Mesenchymal stem cell (in vitro differentiated cells and primary cell): ENCODE data around the gene HMBS.

Experiments used
- DNase-seq: peaks from one replicate; pipeline ENCODE4 v3.0.0-alpha.2; 2013
- H2AFZ ChIP-seq: one replicate; pipeline ENCODE4 v1.6.1; 2013; ENCODE audit warnings: low read depth, mild to moderate bottlenecking, control low read depth, inconsistent platforms, low read length, moderate library complexity
- H2AK5ac ChIP-seq: 2 replicates; pipeline ENCODE4 v1.6.1; 2013; ENCODE audit warnings: low read length, moderate library complexity, mild to moderate bottlenecking, inconsistent platforms; ENCODE audit not compliant: severe bottlenecking
- H2BK120ac ChIP-seq: one replicate; pipeline ENCODE4 v1.6.1; 2013; ENCODE audit warnings: low read depth, mild to moderate bottlenecking, inconsistent platforms, low read length, moderate library complexity
- H2BK12ac ChIP-seq, 2 experiments: one replicate each; pipeline ENCODE4 v1.6.1; 2013; ENCODE audit warnings: inconsistent platforms in 2 of 2, low read length in 2 of 2, mild to moderate bottlenecking in 2 of 2, moderate library complexity in 2 of 2, control low read depth in 1 of 2
- H2BK15ac ChIP-seq: one replicate; pipeline ENCODE4 v1.6.1; 2013; ENCODE audit warnings: mild to moderate bottlenecking, low read depth, inconsistent platforms; ENCODE audit not compliant: poor library complexity, severe bottlenecking
- H2BK5ac ChIP-seq: 2 replicates; pipeline ENCODE4 v1.6.1; 2013; ENCODE audit warnings: low read depth, mild to moderate bottlenecking, low read length, control low read depth, inconsistent platforms; ENCODE audit not compliant: poor library complexity, severe bottlenecking
- H3K14ac ChIP-seq, 2 experiments: one replicate each; pipeline ENCODE4 v1.6.1; 2013; ENCODE audit warnings: inconsistent platforms in 2 of 2, low read length in 2 of 2, control low read depth in 1 of 2, mild to moderate bottlenecking in 1 of 2, moderate library complexity in 1 of 2
- H3K18ac ChIP-seq, 2 experiments: one replicate each; pipeline ENCODE4 v1.6.1; 2013; ENCODE audit warnings: inconsistent platforms in 2 of 2, low read length in 2 of 2, control low read depth in 1 of 2, low read depth in 1 of 2, mild to moderate bottlenecking in 1 of 2
- H3K23ac ChIP-seq, 2 experiments: one replicate each; pipeline ENCODE4 v1.6.1; 2013; ENCODE audit warnings: inconsistent platforms in 2 of 2, low read length in 2 of 2, mild to moderate bottlenecking in 2 of 2, moderate library complexity in 2 of 2, control low read depth in 1 of 2
- H3K27ac ChIP-seq: 2 replicates; pipeline ENCODE4 v1.5.1; 2013; ENCODE audit warnings: mild to moderate bottlenecking, moderate library complexity, low read length, control low read depth, inconsistent platforms; ENCODE audit not compliant: poor library complexity, severe bottlenecking
- H3K27me3 ChIP-seq, 2 experiments: 2 replicates each; pipeline versions ENCODE4 v1.6.1 to v1.7.0; 2013; ENCODE audit warnings: low read length in 2 of 2, mild to moderate bottlenecking in 2 of 2, moderate library complexity in 2 of 2, control low read depth in 1 of 2, inconsistent platforms in 1 of 2; ENCODE audit not compliant: control insufficient read depth in 1 of 2, insufficient read depth in 1 of 2
- H3K36me3 ChIP-seq, 2 experiments: 2 replicates each; pipeline versions ENCODE4 v1.6.1 to v1.7.0; 2013; ENCODE audit warnings: low read length in 2 of 2, control low read depth in 1 of 2, inconsistent platforms in 1 of 2, low read depth in 1 of 2, mild to moderate bottlenecking in 1 of 2; ENCODE audit not compliant: insufficient read depth in 2 of 2, control insufficient read depth in 1 of 2
- H3K4ac ChIP-seq, 2 experiments: one replicate each; pipeline ENCODE4 v1.6.1; 2013; ENCODE audit warnings: inconsistent platforms in 2 of 2, low read length in 2 of 2, mild to moderate bottlenecking in 2 of 2, moderate library complexity in 2 of 2, control low read depth in 1 of 2, low read depth in 1 of 2
- H3K4me1 ChIP-seq: 2 replicates; pipeline ENCODE4 v1.6.1; 2013; ENCODE audit warnings: low read depth, low read length, control low read depth; ENCODE audit not compliant: control insufficient read depth, insufficient read depth
- H3K4me2 ChIP-seq: 2 replicates; pipeline ENCODE4 v1.6.1; 2013; ENCODE audit warnings: low read length, mild to moderate bottlenecking, inconsistent platforms; ENCODE audit not compliant: poor library complexity, severe bottlenecking
- H3K4me3 ChIP-seq, 2 experiments: 2 replicates each; pipeline versions ENCODE4 v1.5.1 to v1.7.0; 2013; ENCODE audit warnings: low read length in 2 of 2, mild to moderate bottlenecking in 2 of 2, control low read depth in 1 of 2, low read depth in 1 of 2; ENCODE audit not compliant: insufficient read depth in 1 of 2
- H3K79me1 ChIP-seq: replicated peaks from 2 replicates; pipeline ENCODE4 v1.6.1; 2013; ENCODE audit warnings: mild to moderate bottlenecking, control low read depth, low read length, inconsistent platforms; ENCODE audit not compliant: poor library complexity, severe bottlenecking
- H3K9ac ChIP-seq: 2 replicates; pipeline ENCODE4 v1.7.0; 2013; ENCODE audit warnings: mild to moderate bottlenecking, low read length, moderate library complexity
- H3K9me3 ChIP-seq: 2 replicates; pipeline ENCODE4 v1.7.0; 2013; ENCODE audit warnings: mild to moderate bottlenecking, low read length; ENCODE audit not compliant: control insufficient read depth
- H4K8ac ChIP-seq: one replicate; pipeline ENCODE4 v1.6.1; 2013; ENCODE audit warnings: inconsistent platforms, mild to moderate bottlenecking, low read length, moderate library complexity
- H4K91ac ChIP-seq: one replicate; pipeline ENCODE4 v1.6.1; 2013; ENCODE audit warnings: mild to moderate bottlenecking, low read length, inconsistent platforms
- WGBS: methylation state at CpG from one replicate; pipeline ENCODE4 v1.1.7; 2013; ENCODE audit warnings: mixed read lengths; 5-methylcytosine and 5-hydroxymethylcytosine counted together

HMBS gene

GRCh38 chr11:119042927-119043326, 41.8 kb upstream of the HMBS start:
- WGBS = 94% methylated on average over 8 of the region's 9 CpGs

GRCh38 chr11:119044708-119045107, 40.0 kb upstream of the HMBS start:
- Histone ChIP-seq H3K23ac (no peak overlapping the region), H2BK120ac (no peak overlapping the region), H3K9me3 (no peaks in the 10 kb centered on the region), H3K27ac (no peak overlapping the region), H3K4ac (no peak overlapping the region), H4K91ac (no peak overlapping the region), H3K4me1 (no peaks in the 10 kb centered on the region), H3K79me1 (peaks cover 4% of the 10 kb centered on the region), H2BK12ac (no peak overlapping the region), H4K8ac (peak overlapping the region; percentile 23), H2BK5ac (no peak overlapping the region), H3K18ac (no peak overlapping the region), H3K4me3 (no peak overlapping the region), H2BK15ac (no peak overlapping the region), H3K14ac (no peak overlapping the region), H3K9ac (no peak overlapping the region), H3K27me3 (no peaks in the 10 kb centered on the region), H3K4me2 (no peak overlapping the region), H2AFZ (no peak overlapping the region), H2AK5ac (no peak overlapping the region), H3K36me3 (peaks cover 54 to 56% of the 10 kb centered on the region in 2 experiments)
- WGBS = 83% methylated on average over 5 of the region's 6 CpGs
- DNase-seq = no peak

More at GRCh38 chr11:119042927-119043326, 41.8 kb upstream of the HMBS start:
- Histone ChIP-seq H3K23ac (no peak overlapping the region), H3K9me3 (no peaks in the 10 kb centered on the region), H3K4ac (no peak overlapping the region), H3K4me1 (no peaks in the 10 kb centered on the region), H2BK12ac (no peak overlapping the region), H3K27me3 (peaks cover 0 to 4% of the 10 kb centered on the region in 2 experiments), H2BK15ac (no peak overlapping the region), H3K79me1 (no peaks in the 10 kb centered on the region), H3K4me3 (no peak overlapping the region), H2AK5ac (no peak overlapping the region), H3K18ac (no peak overlapping the region), H2BK5ac (no peak overlapping the region), H3K27ac (no peak overlapping the region), H3K4me2 (no peak overlapping the region), H3K9ac (no peak overlapping the region), H4K91ac (no peak overlapping the region), H3K14ac (no peak overlapping the region), H4K8ac (no peak overlapping the region), H2BK120ac (no peak overlapping the region), H2AFZ (no peak overlapping the region), H3K36me3 (peaks cover 36 to 38% of the 10 kb centered on the region in 2 experiments)
- no peak for DNase-seq

GRCh38 chr11:119046489-119046888, 38.2 kb upstream of the HMBS start:
- 96% methylated on average over 6 of the region's 6 CpGs for WGBS
- no peak overlapping the region for H2BK120ac ChIP-seq
- no peak overlapping the region for H3K14ac ChIP-seq
- H4K8ac ChIP-seq = no peak overlapping the region
- H2BK15ac ChIP-seq = no peak overlapping the region
- no peak overlapping the region for H2AK5ac ChIP-seq
- no peaks in the 10 kb centered on the region for H3K4me1 ChIP-seq
- H3K9me3 ChIP-seq = no peaks in the 10 kb centered on the region
- no peak overlapping the region for H2BK5ac ChIP-seq
- H3K18ac ChIP-seq = no peak overlapping the region
- no peaks in the 10 kb centered on the region for H3K27me3 ChIP-seq
- H3K36me3 ChIP-seq = peaks cover 65 to 72% of the 10 kb centered on the region in 2 experiments
- H3K4me2 ChIP-seq = no peak overlapping the region
- H3K27ac ChIP-seq = no peak overlapping the region
- peaks cover 11% of the 10 kb centered on the region for H3K79me1 ChIP-seq
- no peak overlapping the region for H2AFZ ChIP-seq
- H3K4me3 ChIP-seq = no peak overlapping the region
- H2BK12ac ChIP-seq = no peak overlapping the region
- H4K91ac ChIP-seq = no peak overlapping the region
- DNase-seq = no peak
- H3K4ac ChIP-seq = no peak overlapping the region
- H3K9ac ChIP-seq = no peak overlapping the region
- H3K23ac ChIP-seq = no peak overlapping the region

GRCh38 chr11:119047205-119047604, 37.5 kb upstream of the HMBS start:
- H2AFZ ChIP-seq = no peak overlapping the region
- DNase-seq = no peak
- no peak overlapping the region for H3K4me3 ChIP-seq
- H3K23ac ChIP-seq = no peak overlapping the region
- no peak overlapping the region for H2BK120ac ChIP-seq
- no peak overlapping the region for H3K18ac ChIP-seq
- no peak overlapping the region for H3K14ac ChIP-seq
- H3K4me2 ChIP-seq = no peak overlapping the region
- no peak overlapping the region for H2BK5ac ChIP-seq
- no peaks in the 10 kb centered on the region for H3K4me1 ChIP-seq
- no peak overlapping the region for H3K9ac ChIP-seq
- H2BK12ac ChIP-seq = no peak overlapping the region
- no peak overlapping the region for H2BK15ac ChIP-seq
- WGBS = 91% methylated on average over 6 of the region's 6 CpGs
- no peaks in the 10 kb centered on the region for H3K27me3 ChIP-seq
- H3K27ac ChIP-seq = no peak overlapping the region
- H4K8ac ChIP-seq = no peak overlapping the region
- peaks cover 18% of the 10 kb centered on the region for H3K79me1 ChIP-seq
- no peak overlapping the region for H3K4ac ChIP-seq
- H2AK5ac ChIP-seq = no peak overlapping the region
- H4K91ac ChIP-seq = no peak overlapping the region
- H3K36me3 ChIP-seq = peaks cover 72 to 79% of the 10 kb centered on the region in 2 experiments
- H3K9me3 ChIP-seq = no peaks in the 10 kb centered on the region
